OCI-LY7 (cell line): ENCODE measurements around the gene COL13A1. TPM values are rescaled to one million over a fixed set of nuclear protein-coding genes. Genes with fewer than 3 reads are reported as not detected.

ENCODE experiments used
- BruUV-seq: library from RNA; stranded (reverse); fragments of 400-500 nt; replicated peaks from 2 replicates; lab custom pipeline; 2021; lab: Mats Ljungman, UMichigan
- CTCF ChIA-PET: fragments of 300-600 bp; sonication (Branson Sonifier 250); formaldehyde crosslinking; loops from one replicate; lab custom pipeline; 2022; ENCODE audit warnings: antibody characterized with exemption; ENCODE audit not compliant: unreplicated experiment; lab: Charles Lee
- POLR2A ChIA-PET: fragments of 300-600 bp; sonication (Branson Sonifier 250); formaldehyde crosslinking; loops from one replicate; lab custom pipeline; 2022; ENCODE audit warnings: antibody characterized with exemption; lab: Charles Lee
- DNase-seq: peaks from one replicate; pipeline ENCODE4 v3.0.0-alpha.2; 2015; ENCODE audit warnings: low spot score
- H2AFZ ChIP-seq: fragments of 200-600 bp; sonication (generic), shearing (Covaris generic); 2 replicates; pipeline ENCODE4 v1.6.1; 2014; ENCODE audit warnings: mild to moderate bottlenecking, antibody characterized with exemption, low read length, moderate library complexity
- H3K27ac ChIP-seq: fragments of 200-600 bp; sonication (generic); 2 replicates; pipeline ENCODE4 v1.5.1; 2014; ENCODE audit warnings: mixed run types, low read depth, mild to moderate bottlenecking, moderate library complexity, low read length, inconsistent platforms; ENCODE audit not compliant: poor library complexity, severe bottlenecking
- H3K36me3 ChIP-seq: fragments of 200-600 bp; sonication (generic); 2 replicates; pipeline ENCODE4 v1.6.1; 2014; ENCODE audit warnings: mild to moderate bottlenecking, antibody characterized with exemption, low read length, moderate library complexity, mixed read lengths; ENCODE audit not compliant: insufficient read depth
- H3K4me1 ChIP-seq: fragments of 200-600 bp; sonication (generic); 2 replicates; pipeline ENCODE4 v1.5.1; 2014; ENCODE audit warnings: mild to moderate bottlenecking, low read length; ENCODE audit not compliant: insufficient read depth, poor library complexity, severe bottlenecking
- H3K4me2 ChIP-seq: fragments of 200-600 bp; sonication (generic); 2 replicates; pipeline ENCODE4 v1.6.1; 2014; ENCODE audit warnings: mild to moderate bottlenecking, low read length
- H3K4me3 ChIP-seq: fragments of 200-600 bp; sonication (generic); 2 replicates; pipeline ENCODE4 v1.5.1; 2014; ENCODE audit warnings: mild to moderate bottlenecking, low read depth, low read length; ENCODE audit not compliant: poor library complexity, severe bottlenecking
- H3K79me2 ChIP-seq: fragments of 200-600 bp; sonication (generic); 2 replicates; pipeline ENCODE4 v1.6.1; 2016; ENCODE audit warnings: low read depth, mild to moderate bottlenecking, low read length, moderate library complexity, mixed read lengths; ENCODE audit not compliant: insufficient read depth
- H3K9me2 ChIP-seq: fragments of 200-600 bp; sonication (generic); 2 replicates; pipeline ENCODE4 v1.6.1; 2016; ENCODE audit warnings: mild to moderate bottlenecking, low read length, mixed read lengths; ENCODE audit not compliant: insufficient read depth
- H3K9me3 ChIP-seq: fragments of 200-600 bp; sonication (generic); 2 replicates; pipeline ENCODE4 v1.6.1; 2014; ENCODE audit warnings: mild to moderate bottlenecking, mixed run types, low read length, mixed read lengths
- H4K20me1 ChIP-seq: fragments of 200-600 bp; sonication (generic); 2 replicates; pipeline ENCODE4 v1.6.1; 2014; ENCODE audit warnings: mild to moderate bottlenecking, antibody characterized with exemption, low read length, moderate library complexity, mixed read lengths; ENCODE audit not compliant: insufficient read depth
- CTCF ChIP-seq: fragments of 200-600 bp; sonication (generic); conservative IDR thresholded peaks from 2 replicates; pipeline ENCODE4 v1.5.1; 2014; ENCODE audit warnings: mild to moderate bottlenecking, antibody characterized with exemption, low read length, moderate library complexity, mixed read lengths
- EZH2phosphoT487 ChIP-seq: fragments of 200-600 bp; sonication (generic); IDR thresholded peaks from 2 replicates; pipeline ENCODE4 v1.6.1; 2018; ENCODE audit warnings: low read depth, borderline replicate concordance, mild to moderate bottlenecking, mixed run types, antibody characterized with exemption, low read length, moderate library complexity, mixed read lengths
- intact Hi-C: fragments of 100-400 bp; cut with micrococcal nuclease; formaldehyde crosslinking; loops from one replicate; pipeline ENCODE4 v1.10.0; 2022; ENCODE audit not compliant: unreplicated experiment
- total RNA-seq, 2 experiments: library from RNA; depleted of rRNA in 1 of 2; stranded (reverse); fragments of >200 nt in 1 of 2; shearing (Covaris generic) in 1 of 2; gene quantifications; 2 replicates each; pipeline ENCODE4 v1.2.3, GENCODE V29; 2014 to 2022

The COL13A1 gene
- total RNA-seq, 2 experiments from 2014 or later: 0.06 TPM; not detected in 1

- TF ChIP-seq CTCF (no peak), EZH2phosphoT487 (no peak)
- H3K4me2 ChIP-seq: no peak overlapping the region
- no peak overlapping the region for H2AFZ ChIP-seq
- H3K9me3 ChIP-seq: no peaks in the 10 kb centered on the region
- H3K79me2 ChIP-seq: no peaks in the 10 kb centered on the region
- intact Hi-C loops: no loop called here
- H4K20me1 ChIP-seq: no peaks in the 10 kb centered on the region
- no peaks in the 10 kb centered on the region for H3K9me2 ChIP-seq
- H3K4me1 ChIP-seq: no peaks in the 10 kb centered on the region
- ChIA-PET CTCF (no interaction called here), POLR2A (no interaction called here)
- no TSS peak for BruUV-seq
- peak; percentile 11 for DNase-seq
- no peak overlapping the region for H3K4me3 ChIP-seq
- H3K36me3 ChIP-seq: no peaks in the 10 kb centered on the region
- no peak overlapping the region for H3K27ac ChIP-seq
These were observed 104.7 kb downstream of the COL13A1 start for GRCh38 chr10:69906425-69906824.

GRCh38 chr10:69907517-69907916, 105.8 kb downstream of the COL13A1 start:
- no peaks in the 10 kb centered on the region for H3K79me2 ChIP-seq
- TF ChIP-seq EZH2phosphoT487 (no peak), CTCF (no peak)
- intact Hi-C loops: no loop called here
- H2AFZ ChIP-seq: no peak overlapping the region
- H3K9me2 ChIP-seq: no peaks in the 10 kb centered on the region
- H3K4me1 ChIP-seq: no peaks in the 10 kb centered on the region
- no TSS peak for BruUV-seq
- ChIA-PET POLR2A (no interaction called here), CTCF (no interaction called here)
- H3K4me3 ChIP-seq: no peak overlapping the region
- no peak overlapping the region for H3K4me2 ChIP-seq
- no peaks in the 10 kb centered on the region for H3K9me3 ChIP-seq
- DNase-seq: no peak
- H3K36me3 ChIP-seq: no peaks in the 10 kb centered on the region
- H4K20me1 ChIP-seq: no peaks in the 10 kb centered on the region
- H3K27ac ChIP-seq: no peak overlapping the region

GRCh38 chr10:69908124-69908523, 106.4 kb downstream of the COL13A1 start:
- ChIA-PET CTCF (interaction anchor here (0.6 kb wide), 2 partner anchors 14 to 110 kb away, joined by 13 to 17 read pairs; no protein-coding TSS in a partner anchor), POLR2A (interaction anchor here (0.6 kb wide), 1 partner anchor 19 kb away, joined by 5 read pairs; no protein-coding TSS in a partner anchor)
- no peaks in the 10 kb centered on the region for H3K9me2 ChIP-seq
- H2AFZ ChIP-seq: no peak overlapping the region
- H3K4me3 ChIP-seq: no peak overlapping the region
- H3K9me3 ChIP-seq: no peaks in the 10 kb centered on the region
- H3K4me1 ChIP-seq: no peaks in the 10 kb centered on the region
- no peaks in the 10 kb centered on the region for H3K79me2 ChIP-seq
- intact Hi-C loops: no loop called here
- BruUV-seq: no TSS peak
- no peak for DNase-seq
- no peak overlapping the region for H3K27ac ChIP-seq
- no peak overlapping the region for H3K4me2 ChIP-seq
- no peaks in the 10 kb centered on the region for H4K20me1 ChIP-seq
- TF ChIP-seq CTCF: no peak
- no peak for TF ChIP-seq EZH2phosphoT487
- H3K36me3 ChIP-seq: no peaks in the 10 kb centered on the region
